GM21526 (cell line): Measurements from ENCODE around the gene OXNAD1.

Source experiments
- ATAC-seq: cut with Tn5 transposase; IDR thresholded peaks from one replicate; pipeline ENCODE4 v1.9.1; 2021; ENCODE audit warnings: moderate library complexity; ENCODE audit not compliant: unreplicated experiment, low FRiP score

OXNAD1 gene

DNA sequence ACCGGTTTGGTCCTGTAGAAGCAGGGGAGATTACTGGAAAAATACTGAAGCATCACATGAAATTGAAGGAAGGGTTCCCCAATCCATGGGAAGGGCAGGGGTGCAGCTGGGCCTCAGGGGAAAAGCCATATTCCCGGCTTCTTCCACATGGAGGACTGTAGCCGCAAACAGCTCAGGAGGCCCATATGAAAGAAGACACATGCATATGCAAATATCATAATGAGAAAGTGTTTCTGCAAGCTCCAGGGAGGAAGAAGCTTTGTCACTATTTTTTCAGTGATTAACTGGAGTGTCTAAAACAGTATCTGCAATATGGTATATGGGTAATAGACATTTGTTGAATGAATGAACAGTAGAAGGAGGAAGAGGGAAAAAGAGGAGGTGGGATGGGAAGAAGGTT is 19.4 kb upstream of the OXNAD1 start:
- ATAC-seq, result no peak

DNA sequence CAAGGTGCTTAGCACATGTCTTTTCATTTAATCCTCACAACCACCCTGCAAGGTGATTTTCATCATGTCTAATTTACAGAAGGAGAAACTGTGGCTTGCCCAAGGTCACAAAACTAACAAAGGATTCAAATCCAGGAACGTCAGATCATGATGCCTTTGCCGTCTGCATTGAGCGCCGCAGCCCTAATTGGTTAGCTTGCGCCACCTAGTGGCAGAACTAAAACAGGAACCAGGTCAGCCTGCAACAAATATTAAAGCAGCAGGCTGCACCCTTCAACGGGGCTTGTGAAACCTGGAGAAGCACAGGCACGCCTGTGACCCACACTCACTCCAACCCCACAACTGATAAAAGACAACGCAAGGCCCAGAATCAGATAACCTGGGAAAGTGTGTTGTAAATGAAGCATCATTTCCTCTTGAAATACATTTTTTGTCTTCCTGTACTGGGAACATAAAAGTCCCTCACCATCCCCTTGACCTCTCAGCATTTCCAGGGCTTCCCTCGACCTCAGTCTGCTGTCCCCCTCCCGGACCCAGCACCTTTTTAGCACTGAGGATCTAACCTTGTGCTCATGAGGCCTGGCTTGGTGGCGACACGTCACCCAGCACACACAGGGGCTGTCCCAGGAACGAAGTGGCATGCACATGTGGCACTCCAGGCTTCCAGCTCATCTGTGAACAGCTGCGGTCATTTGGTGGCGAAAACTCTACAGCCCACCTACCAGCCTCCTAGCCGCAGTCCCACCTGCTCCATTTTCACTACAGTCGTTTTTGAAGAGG is 17.5 kb upstream of the OXNAD1 start:
- ATAC-seq, result peak; percentile 82

- no peak for ATAC-seq
These were observed 16.5 kb upstream of the OXNAD1 start for GRCh38 chr3:16248556-16248955.

GRCh38 chr3:16249336-16249735 is 15.7 kb upstream of the OXNAD1 start:
- no peak for ATAC-seq

DNA sequence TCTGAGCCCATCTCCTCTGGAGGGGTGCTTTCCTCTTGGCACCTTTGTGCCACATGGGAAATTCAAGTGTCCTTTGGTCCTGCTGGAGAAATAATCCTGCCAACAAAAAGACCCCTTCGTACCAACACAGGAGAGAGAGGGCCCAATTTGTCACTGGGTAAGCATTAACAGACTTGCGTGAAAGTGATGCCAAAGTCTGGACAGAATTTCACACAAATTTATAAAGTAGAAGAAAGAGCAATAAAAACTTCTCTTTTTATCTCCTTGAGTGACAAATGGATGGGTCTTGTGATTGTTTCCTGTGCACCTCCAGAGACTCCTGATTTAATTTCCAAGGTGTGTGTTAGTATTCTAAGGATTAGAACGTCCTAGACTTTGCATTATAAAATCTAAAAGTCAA is 15.1 kb upstream of the OXNAD1 start:
- no peak for ATAC-seq

GRCh38 chr3:16251316-16252085 is 13.5 kb upstream of the OXNAD1 start:
- no peak for ATAC-seq

- ATAC-seq, result no peak
These were observed 12.6 kb upstream of the OXNAD1 start for GRCh38 chr3:16252243-16252978.

- ATAC-seq, result no peak
These were observed 12.0 kb upstream of the OXNAD1 start for GRCh38 chr3:16252988-16253387.

GRCh38 chr3:16253601-16254000 is 11.4 kb upstream of the OXNAD1 start:
- no peak for ATAC-seq

DNA sequence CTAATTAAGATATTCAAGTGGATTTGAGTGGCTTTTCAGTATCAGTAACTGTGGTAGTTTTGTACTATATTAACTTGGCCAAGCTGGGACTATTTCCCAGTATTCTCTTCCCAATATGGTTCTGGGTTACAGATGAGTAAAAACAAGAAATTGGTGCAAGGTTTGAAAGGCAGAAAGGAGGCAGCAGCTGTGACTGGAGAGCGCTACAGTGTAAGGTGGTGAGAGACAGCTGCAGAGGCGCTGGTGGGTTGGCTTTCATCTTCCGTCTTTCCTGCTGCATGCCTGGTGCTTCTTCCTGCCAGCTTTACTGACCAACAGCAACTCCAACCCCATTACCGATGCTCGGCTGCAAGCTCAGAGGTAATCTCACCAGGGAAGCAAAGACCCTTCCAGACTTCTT is 10.1 kb upstream of the OXNAD1 start:
- ATAC-seq, result no peak

GRCh38 chr3:16255326-16255725 is 9.7 kb upstream of the OXNAD1 start:
- ATAC-seq, result no peak

DNA sequence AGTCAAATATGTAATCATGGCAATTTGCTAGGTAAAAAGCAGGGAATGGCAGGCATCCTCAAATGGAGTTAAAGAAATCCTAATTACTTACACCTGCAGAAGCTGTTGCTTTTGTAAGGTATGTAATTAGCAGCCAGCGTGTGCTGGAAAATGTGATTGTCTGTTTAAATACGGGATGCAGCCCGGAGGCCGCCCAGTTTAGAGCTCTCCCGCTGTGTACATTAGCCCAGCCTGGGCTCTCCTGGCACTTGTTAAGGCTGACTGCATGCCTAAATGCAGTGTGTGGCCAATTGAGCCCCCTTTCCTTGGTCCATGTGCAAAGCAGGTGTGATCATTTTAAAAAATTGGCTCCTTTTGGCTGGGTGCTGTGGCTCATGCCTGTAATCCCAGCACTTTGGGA is 9.3 kb upstream of the OXNAD1 start:
- no peak for ATAC-seq

DNA sequence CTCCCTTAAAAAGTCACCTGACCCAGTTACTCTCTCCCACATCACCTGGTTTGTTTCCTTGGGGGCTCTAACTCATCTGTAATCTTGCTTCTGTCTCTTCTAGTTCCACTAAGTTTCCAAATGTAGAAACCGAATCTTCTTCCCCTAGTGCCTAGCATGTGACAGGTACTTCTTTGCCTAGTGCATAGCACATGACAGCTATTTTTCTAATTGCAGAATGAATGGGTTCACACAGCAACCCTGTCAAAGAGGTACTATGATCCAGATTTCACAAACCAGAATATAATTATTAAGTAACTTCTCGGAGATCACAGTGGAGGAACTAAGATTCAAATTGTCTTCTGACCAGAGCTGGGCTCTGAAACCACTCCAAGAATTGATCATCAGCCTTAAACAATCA is 7.7 kb upstream of the OXNAD1 start:
- no peak for ATAC-seq

DNA sequence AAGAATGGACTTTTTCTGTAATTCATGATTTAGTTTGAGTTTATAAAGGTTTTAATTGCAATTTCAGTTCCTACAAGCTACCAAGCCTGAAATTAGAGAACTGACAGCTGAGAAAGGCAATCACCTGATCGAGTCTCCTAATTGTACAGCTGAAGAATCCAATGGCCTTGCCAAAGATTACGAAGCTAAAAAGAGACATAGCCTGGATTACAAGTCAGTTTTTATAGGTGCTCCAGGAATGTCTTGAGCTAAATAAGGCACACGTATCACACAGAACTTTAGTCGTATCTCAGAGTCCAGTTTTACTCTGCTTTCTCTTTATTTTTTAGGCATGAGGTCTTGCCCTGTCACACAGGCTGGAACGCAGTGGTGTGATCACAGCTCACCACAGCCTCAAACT is 6.8 kb upstream of the OXNAD1 start:
- no peak for ATAC-seq

- no peak for ATAC-seq
These were observed 6.1 kb upstream of the OXNAD1 start for GRCh38 chr3:16258866-16259265.

DNA sequence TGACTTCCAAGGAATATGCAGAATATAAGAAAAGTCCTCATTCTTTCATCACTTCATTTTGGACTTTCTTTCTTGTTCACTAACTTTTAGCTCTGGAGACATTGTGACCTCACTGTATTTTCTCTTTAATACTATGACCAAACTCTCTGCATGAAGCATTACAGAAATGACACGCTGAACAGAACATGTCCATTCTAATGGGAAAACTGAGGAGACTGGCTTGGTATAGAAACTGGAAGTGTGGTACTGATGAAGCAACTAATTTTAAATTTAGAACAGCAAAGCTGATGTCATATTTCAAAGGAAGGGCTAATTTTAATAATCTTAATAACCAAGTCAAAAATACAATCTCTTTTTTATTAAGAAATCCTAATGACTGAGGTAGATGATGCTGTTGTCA is 5.0 kb upstream of the OXNAD1 start:
- no peak for ATAC-seq

DNA sequence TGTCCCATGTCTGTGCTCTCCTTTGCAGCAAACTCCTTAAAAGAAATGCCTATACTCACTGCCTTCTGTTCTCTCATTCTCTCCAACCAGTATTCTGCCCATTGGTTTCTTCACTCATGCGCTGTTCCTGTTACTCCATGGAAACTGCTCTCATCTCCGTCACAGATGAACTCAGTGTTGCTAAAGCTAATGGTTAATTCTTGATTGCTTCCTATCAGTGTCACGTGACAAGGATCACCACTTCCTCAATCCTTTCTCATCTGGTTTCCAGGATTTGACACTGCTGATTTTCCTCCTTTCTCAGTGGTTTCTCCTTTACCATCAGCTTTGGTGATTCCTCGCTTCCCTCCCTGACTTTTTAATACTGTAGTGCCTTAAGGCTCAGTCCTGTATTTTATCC is 2.8 kb upstream of the OXNAD1 start:
- no peak for ATAC-seq

GRCh38 chr3:16264174-16264707 is 771 bp upstream of the OXNAD1 start:
- ATAC-seq, result peak; percentile 0

DNA sequence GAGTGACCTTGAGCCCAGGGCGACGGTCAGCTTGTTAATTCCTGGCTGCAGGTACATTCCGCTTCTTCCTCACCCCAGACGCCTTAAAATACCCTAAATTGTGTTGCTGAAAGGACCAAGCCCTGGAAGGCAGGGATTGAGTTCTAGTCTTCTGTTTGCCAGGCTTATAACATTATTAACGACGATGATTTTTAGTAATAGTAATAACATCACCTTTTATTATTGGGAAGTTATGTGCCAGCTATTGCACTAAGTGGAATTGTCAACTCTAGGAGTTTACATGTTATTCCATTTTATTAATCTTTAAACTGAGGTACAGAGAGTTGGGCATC is 409 bp downstream of the OXNAD1 start:
- no peak for ATAC-seq

- no peak for ATAC-seq
These were observed 1.7 kb downstream of the OXNAD1 start for GRCh38 chr3:16266714-16267113.

DNA sequence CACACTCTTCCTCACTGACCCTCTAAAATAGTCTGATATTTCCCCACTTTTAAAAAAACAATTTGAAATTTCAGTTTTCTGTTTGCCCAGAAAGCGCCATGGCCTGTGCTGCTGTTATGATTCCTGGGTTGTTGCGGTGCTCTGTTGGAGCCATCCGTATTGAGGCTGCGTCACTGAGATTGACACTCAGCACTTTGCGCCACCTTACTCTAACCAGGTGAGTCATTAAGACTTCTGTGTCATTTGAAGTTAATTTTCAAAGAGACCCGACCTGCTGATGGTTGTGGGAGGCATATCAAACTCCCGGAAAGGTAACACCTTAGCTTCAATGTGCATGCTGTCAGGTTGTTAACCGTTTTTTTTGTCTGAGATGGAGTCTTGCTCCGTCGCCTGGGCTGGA is 5.8 kb downstream of the OXNAD1 start:
- ATAC-seq, result no peak
